ENCODE results near the gene SNTG2.

GRCh38 chr2:1041012-1041805 lies 90.6 kb downstream of the SNTG2 start:
- TF ChIP-seq CTCF (IDR thresholded peaks at IDR 0.05; ENCODE audit: low read depth, low read length, missing input control), result no peak
- no peak for TF ChIP-seq HNF4G (IDR thresholded peaks at IDR 0.05)
- no peak for TF ChIP-seq REST (IDR thresholded peaks at IDR 0.05)
- TF ChIP-seq ZBTB33 (IDR thresholded peaks at IDR 0.05), result no peak
- no peak for TF ChIP-seq YY1 (IDR thresholded peaks at IDR 0.05)
- TF ChIP-seq RAD21 (IDR thresholded peaks at IDR 0.05), result no peak
- no peak for TF ChIP-seq SP1 (IDR thresholded peaks at IDR 0.05)
- TF ChIP-seq EGR1 (IDR thresholded peaks at IDR 0.05; ENCODE audit: low read depth in 2 of 2), result no peak
- TF ChIP-seq TAF1 (conservative IDR thresholded peaks at IDR 0.05), result no peak
- TF ChIP-seq FOXA1 (IDR thresholded peaks at IDR 0.05), result no peak
